HG03025 (cell line): ENCODE results near the gene KRTAP5-9.
"Not testable (repeated sequence)": the region's sequence is repeated elsewhere in the genome, so short reads cannot be mapped to it uniquely, and the experiment has no call there.

Source experiments
- ATAC-seq: cut with Tn5 transposase; IDR thresholded peaks from one replicate; pipeline ENCODE4 v1.9.1; 2021; ENCODE audit warnings: mild to moderate bottlenecking, moderate library complexity; ENCODE audit not compliant: unreplicated experiment, low FRiP score

The KRTAP5-9 gene

DNA sequence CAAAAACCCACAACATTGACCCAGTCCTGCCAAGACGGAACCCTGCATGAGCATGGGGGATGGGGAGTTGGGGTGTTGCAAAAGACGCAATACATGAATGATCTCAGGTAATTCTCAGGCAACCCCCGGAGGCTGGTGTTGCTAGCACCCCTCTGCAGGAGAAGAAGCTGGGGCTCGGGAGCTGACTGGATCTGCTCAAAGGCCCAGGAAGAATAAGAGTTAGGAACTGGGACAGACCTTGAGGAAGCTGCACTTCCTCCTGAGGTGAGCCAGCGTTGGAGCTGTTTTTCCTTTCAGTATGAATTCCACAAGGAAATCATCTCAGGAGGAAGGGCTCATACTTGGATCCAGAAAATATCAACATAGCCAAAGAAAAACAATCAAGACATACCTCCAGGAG lies at the start of gene KRTAP5-9:
KRTAP5-9 (plus strand) TSS at position 301 of the 400 bp plus-strand sequence. CDS start 238 bp downstream, outside the sequence.
- no peak for ATAC-seq

- ATAC-seq: no peak
Measured at GRCh38 chr11:71499125-71499524, 49.1 kb upstream of the KRTAP5-9 start.

GRCh38 chr11:71499546-71499945 lies 48.7 kb upstream of the KRTAP5-9 start:
- ATAC-seq: no peak

DNA sequence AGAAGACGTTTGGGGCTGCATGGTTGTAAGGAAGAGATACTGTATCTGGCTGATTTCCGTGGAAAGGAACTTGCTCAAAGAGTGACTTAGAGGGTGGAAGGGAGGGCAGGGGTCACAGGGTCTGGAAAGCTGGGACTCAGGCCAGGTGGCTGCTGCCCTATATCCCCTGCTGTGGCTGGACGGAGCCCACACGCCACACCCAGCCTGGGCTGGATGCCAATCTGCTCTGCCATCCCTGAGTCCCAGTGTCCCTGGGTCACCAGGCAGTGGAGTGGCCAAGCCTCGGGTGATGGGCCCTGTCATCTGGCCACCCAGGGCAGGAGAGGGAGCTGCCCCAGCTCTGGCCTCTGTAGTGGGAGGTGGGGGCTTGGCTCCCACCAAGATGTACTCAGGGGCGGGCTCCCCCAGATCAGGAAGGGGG lies 47.6 kb upstream of the KRTAP5-9 start:
- ATAC-seq: no peak

GRCh38 chr11:71501071-71501985 lies 46.9 kb upstream of the KRTAP5-9 start:
- no peak for ATAC-seq

GRCh38 chr11:71502026-71502425 lies 46.2 kb upstream of the KRTAP5-9 start:
- no peak for ATAC-seq

DNA sequence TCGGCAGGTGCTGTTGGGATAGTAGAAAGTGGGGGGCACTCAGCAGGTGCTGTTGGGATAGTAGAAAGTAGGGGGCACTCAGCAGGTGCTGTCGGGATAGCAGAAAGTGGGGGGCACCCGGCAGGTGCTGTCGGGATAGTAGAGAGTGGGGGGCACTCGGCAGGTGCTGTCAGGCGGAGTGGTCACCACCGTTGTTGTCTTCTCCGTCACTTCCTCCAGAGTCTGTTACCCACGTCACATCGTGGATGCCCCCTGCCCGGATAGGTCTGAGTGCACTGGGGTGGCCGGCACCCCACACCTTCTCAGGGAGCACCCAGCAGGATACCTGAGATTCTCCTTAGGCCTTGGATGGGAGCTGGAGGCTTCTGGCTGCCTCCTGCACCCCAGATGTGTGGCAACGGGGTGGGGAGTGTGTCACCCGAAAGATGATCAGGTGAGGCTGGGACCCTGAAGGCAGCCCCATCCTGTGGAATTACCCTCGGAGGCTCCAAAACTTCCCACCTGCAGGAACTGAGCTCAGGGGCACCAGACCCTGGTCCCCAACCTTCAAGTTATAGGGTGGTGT lies 45.3 kb upstream of the KRTAP5-9 start:
- ATAC-seq: no peak

DNA sequence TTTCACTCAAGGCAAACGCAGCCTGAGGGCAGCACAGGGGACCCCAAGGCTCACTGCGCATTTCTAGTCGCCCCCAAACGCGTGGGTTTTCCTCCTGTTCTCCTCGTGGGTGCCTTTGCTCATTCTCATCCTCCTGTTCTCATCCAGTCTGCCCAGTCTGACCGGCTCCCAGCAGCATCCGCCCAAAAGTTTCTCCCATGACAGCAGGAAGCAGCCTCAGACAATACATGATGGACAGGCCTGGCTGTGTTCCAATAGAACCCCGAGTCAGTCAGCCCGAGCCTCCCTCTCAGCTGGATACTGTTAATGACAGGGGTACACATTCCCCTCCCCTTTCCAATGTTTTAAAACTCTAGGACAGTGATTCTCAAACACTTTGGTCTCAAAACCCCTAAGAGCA lies 43.7 kb upstream of the KRTAP5-9 start:
- ATAC-seq: no peak

- ATAC-seq: no peak
Measured at GRCh38 chr11:71505001-71505400, 43.2 kb upstream of the KRTAP5-9 start.

DNA sequence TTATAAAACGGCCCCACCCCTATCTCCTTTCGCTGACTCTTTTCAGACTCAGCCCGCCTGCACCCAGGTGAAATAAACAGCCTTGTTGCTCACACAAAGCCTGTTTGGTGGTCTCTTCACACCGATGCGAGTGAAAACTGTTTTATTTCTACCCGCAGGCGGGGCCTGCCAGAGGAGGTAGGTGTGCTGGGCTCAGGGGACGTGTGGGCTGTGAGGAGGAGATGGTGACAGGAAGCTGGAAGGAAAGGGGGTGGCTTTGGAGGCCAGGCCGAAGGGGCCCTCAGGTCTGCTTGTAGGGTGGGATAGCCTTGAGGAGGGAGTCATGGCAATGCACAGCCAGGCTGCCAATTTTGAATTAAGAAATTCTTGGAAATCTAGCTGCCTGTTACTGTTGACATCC lies 42.4 kb upstream of the KRTAP5-9 start:
- ATAC-seq: no peak

- no peak for ATAC-seq
Measured at GRCh38 chr11:71507102-71507501, 41.1 kb upstream of the KRTAP5-9 start.

- ATAC-seq: no peak
Measured at GRCh38 chr11:71518506-71519471, 29.4 kb upstream of the KRTAP5-9 start.

DNA sequence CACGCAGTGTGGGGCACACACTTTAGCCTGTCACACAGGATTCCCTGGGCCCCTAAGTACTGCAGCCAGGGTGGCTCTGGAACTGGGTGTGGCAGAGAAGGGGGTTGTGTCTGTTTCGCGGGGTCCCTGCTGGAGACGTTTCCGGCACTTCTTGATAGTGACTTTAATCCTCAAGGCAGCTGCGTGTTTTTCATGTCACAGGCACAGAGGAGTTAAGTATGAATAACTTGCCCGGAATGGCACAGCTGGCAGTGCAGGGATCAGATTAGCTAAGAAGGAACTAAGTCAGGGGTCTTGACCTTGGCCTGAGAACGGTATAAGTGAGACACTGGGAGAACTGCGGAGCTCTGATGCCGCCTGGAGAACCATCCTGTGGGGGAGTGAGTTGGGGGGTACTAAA lies 28.7 kb upstream of the KRTAP5-9 start:
- ATAC-seq: no peak

DNA sequence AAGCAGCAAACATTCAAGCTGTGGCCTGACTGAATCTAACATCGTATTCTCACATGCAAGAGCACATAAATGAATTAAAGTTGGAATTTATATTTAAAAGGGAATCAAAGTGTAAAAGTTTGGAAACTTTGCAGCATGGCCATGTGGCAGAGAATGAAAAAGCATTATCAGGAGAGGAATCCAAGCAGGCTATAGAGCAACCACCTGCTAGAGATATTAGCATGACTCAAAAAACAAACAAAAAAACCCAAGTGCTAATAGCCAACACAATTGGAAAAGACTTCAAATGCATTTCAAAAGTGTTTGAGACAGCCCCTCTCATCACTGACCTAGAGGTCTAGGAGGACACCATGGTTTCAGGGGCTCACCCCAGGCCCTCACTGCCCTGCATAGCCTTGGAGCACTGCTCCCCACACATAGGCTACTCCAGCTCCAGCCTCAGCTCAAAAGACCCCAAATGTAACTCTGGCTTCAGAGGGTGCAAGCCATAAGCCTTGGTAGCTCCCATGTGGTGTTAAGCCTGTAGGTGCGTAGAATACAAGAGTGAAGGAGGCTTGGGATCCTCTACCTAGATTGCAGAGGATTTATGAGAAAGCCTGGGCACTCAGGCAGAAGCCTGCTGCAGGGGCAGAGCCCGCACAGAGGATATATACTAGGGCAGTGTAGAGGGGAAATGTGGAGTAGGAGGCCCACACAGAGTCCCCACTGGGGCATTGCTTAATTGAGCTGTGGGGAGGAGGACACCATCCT lies 22.9 kb upstream of the KRTAP5-9 start:
- no peak for ATAC-seq

- no peak for ATAC-seq
Measured at GRCh38 chr11:71525938-71526495, 22.2 kb upstream of the KRTAP5-9 start.

DNA sequence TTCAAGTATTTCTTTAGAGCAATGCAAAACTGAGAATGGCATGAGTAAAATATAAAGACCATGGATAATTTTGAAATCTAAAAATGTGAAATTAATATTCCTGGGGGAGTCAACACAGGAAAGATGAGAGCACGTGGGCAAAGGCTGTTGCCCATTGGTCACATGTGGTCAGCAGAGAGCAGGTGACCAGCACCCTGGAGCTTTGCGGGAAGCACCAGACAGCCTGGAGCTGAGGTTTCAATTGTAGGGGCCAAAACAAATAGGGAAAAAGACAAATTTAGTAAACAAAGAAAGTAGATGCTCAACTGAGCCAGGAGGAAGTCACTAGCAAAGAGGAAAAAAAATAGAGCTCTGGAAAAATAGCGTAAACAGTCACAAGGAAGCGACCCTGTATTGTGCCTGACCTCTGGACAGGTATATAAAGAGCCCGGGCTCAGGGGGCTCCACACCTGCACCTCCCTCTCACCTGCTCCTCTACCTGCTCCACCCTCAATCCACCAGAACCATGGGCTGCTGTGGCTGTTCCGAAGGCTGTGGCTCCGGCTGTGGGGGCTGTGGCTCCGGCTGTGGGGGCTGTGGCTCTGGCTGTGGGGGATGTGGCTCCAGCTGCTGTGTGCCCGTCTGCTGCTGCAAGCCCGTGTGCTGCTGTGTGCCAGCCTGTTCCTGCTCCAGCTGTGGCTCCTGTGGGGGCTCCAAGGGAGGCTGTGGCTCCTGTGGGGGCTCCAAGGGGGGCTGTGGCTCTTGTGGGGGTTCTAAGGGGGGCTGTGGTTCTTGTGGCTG lies 21.2 kb upstream of the KRTAP5-9 start, which contains the start of gene KRTAP5-7:
KRTAP5-7 (plus strand) TSS at position 472 of the 780 bp plus-strand sequence; CDS start at position 506, 34 bp downstream.
- not testable (repeated sequence) for ATAC-seq

DNA sequence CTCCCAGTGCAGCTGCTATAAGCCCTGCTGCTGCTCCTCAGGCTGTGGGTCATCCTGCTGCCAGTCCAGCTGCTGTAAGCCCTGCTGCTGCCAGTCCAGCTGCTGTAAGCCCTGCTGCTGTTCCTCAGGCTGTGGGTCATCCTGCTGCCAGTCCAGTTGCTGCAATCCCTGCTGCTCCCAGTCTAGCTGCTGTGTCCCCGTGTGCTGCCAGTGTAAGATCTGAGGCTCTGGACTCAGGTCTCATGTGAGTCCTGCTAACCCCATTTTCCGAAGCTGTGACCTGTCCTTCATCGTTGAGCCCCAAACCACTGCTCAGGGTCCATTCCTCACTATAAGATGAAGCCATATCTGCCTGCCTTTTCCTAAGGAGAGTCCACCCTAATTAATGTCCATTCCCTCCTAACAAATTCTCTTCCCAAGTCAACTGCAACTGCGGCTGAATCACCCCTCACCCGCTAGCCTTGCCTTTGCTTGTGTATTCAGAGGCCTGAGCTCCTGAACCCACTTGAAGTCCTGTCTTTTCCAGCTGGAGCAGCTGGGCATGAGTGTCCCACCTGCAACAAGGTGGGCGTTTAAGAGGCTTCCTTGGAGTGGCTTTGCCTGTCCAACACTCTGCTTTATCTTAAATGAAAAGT lies 20.5 kb upstream of the KRTAP5-9 start:
- ATAC-seq: no peak

DNA sequence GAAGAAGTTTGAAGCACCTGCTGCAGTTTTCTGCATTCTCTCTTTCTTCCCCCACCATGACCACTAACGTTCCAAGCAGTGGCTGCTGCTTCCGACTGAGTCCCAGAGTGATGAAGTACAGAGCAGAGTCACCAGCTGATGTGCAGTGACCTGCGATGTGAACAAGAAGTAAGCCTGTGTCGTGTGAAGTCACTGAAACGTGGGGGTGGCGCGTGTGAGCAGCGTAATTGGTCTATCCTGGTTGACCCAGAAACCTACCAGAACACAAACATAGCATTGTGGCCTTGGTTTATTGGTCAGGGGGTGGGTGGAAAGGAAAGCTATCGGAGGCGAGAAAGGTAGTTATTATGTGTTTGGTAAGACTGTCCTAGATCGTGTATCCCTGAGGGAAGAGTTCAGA lies 17.6 kb upstream of the KRTAP5-9 start:
- no peak for ATAC-seq
